Ishikawa (cell line): Measurements from ENCODE around the gene SLC9A6.

Experiments
- CEBPB ChIP-seq: IDR thresholded peaks from 2 replicates; pipeline ENCODE4 v1.6.1; 2012
- CREB1 ChIP-seq: IDR thresholded peaks from 2 replicates; pipeline ENCODE4 v1.6.1; 2012; ENCODE audit warnings: low read depth
- EGR1 ChIP-seq: IDR thresholded peaks from 2 replicates; pipeline ENCODE4 v1.6.1; 2012
- EP300 ChIP-seq: IDR thresholded peaks from 2 replicates; pipeline ENCODE4 v1.6.1; 2012; ENCODE audit warnings: borderline replicate concordance
- FOXM1 ChIP-seq: IDR thresholded peaks from 2 replicates; pipeline ENCODE4 v1.6.1; 2012; ENCODE audit warnings: low read depth, borderline replicate concordance
- MAX ChIP-seq: IDR thresholded peaks from 2 replicates; pipeline ENCODE4 v1.6.1; 2012
- NFIC ChIP-seq: IDR thresholded peaks from 2 replicates; pipeline ENCODE4 v1.6.1; 2012
- RAD21 ChIP-seq: IDR thresholded peaks from 2 replicates; pipeline ENCODE4 v1.6.1; 2012; ENCODE audit warnings: low read depth
- REST ChIP-seq: IDR thresholded peaks from 2 replicates; pipeline ENCODE4 v1.6.1; 2012; ENCODE audit warnings: low read depth, mild to moderate bottlenecking
- TAF1 ChIP-seq: IDR thresholded peaks from 2 replicates; pipeline ENCODE4 v1.6.1; 2012; ENCODE audit warnings: low read depth, mild to moderate bottlenecking
- TCF12 ChIP-seq: IDR thresholded peaks from 2 replicates; pipeline ENCODE4 v1.6.1; 2012; ENCODE audit warnings: low read depth
- TEAD4 ChIP-seq: IDR thresholded peaks from 2 replicates; pipeline ENCODE4 v1.6.1; 2012
- USF1 ChIP-seq: IDR thresholded peaks from 2 replicates; pipeline ENCODE4 v1.6.1; 2012
- YY1 ChIP-seq: IDR thresholded peaks from 2 replicates; pipeline ENCODE4 v1.6.1; 2012; ENCODE audit warnings: low read depth
- ZBTB7A ChIP-seq: IDR thresholded peaks from 2 replicates; pipeline ENCODE4 v1.6.1; 2012; ENCODE audit warnings: low read depth

SLC9A6 gene

GRCh38 chrX:136061696-136062095 lies 76.5 kb downstream of the SLC9A6 start:
- TF ChIP-seq TCF12 = no peak
- TF ChIP-seq EP300 = no peak
- no peak for TF ChIP-seq USF1
- TF ChIP-seq EGR1 = no peak
- TF ChIP-seq REST = no peak
- TF ChIP-seq ZBTB7A = no peak
- TF ChIP-seq MAX = no peak
- no peak for TF ChIP-seq TEAD4
- TF ChIP-seq FOXM1 = no peak
- TF ChIP-seq CREB1 = no peak
- no peak for TF ChIP-seq YY1
- TF ChIP-seq NFIC = no peak
- TF ChIP-seq RAD21 = no peak
- no peak for TF ChIP-seq TAF1
- no peak for TF ChIP-seq CEBPB

GRCh38 chrX:136063340-136064079 lies 78.3 kb downstream of the SLC9A6 start:
- TF ChIP-seq TAF1 (no peak), REST (no peak), ZBTB7A (no peak), CREB1 (no peak), TEAD4 (no peak), NFIC (no peak), CEBPB (no peak), FOXM1 (no peak), RAD21 (no peak), EGR1 (no peak)

- TF ChIP-seq RAD21 = no peak
- TF ChIP-seq FOXM1 = no peak
- no peak for TF ChIP-seq TAF1
- no peak for TF ChIP-seq REST
- TF ChIP-seq NFIC = no peak
- no peak for TF ChIP-seq EP300
- no peak for TF ChIP-seq TEAD4
- no peak for TF ChIP-seq TCF12
- TF ChIP-seq USF1 = no peak
- no peak for TF ChIP-seq CREB1
- no peak for TF ChIP-seq CEBPB
- TF ChIP-seq ZBTB7A = no peak
- TF ChIP-seq YY1 = no peak
- TF ChIP-seq MAX = no peak
Measured at GRCh38 chrX:136064661-136065043, 79.4 kb downstream of the SLC9A6 start.

GRCh38 chrX:136065044-136065671 lies 79.9 kb downstream of the SLC9A6 start:
- TF ChIP-seq MAX (no peak), REST (no peak), TEAD4 (no peak), FOXM1 (no peak), ZBTB7A (no peak), TAF1 (no peak), CEBPB (no peak), RAD21 (no peak), NFIC (no peak), EP300 (no peak), YY1 (no peak), USF1 (no peak), TCF12 (no peak)
